NCI-H128 (cell line): Measurements from ENCODE around the gene GSDME.

Source experiments
- DNase-seq: peaks from one replicate; lab custom pipeline; 2025; ENCODE audit not compliant: unreplicated experiment; lab: John Stamatoyannopoulos, UW

Gene GSDME

DNA sequence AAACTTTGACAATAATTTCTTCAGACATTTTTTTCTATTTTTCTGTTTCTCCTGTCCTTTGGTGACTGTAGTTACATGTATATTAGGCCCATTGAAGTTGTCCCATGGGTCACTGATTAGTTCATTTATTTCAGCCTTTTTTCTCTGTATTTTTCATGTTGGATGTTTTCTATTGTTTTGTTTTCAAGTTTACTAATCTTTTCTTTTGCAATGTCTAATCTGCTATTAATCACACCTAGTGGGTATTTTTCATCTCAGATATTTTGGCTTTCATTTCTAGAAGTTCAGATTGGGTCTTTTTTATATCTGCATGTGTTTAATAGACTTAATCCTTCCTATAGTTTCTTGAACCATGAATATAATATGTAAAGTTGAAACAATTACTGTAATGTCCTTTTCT lies 99.3 kb downstream of the GSDME start:
- DNase-seq = no peak

DNA sequence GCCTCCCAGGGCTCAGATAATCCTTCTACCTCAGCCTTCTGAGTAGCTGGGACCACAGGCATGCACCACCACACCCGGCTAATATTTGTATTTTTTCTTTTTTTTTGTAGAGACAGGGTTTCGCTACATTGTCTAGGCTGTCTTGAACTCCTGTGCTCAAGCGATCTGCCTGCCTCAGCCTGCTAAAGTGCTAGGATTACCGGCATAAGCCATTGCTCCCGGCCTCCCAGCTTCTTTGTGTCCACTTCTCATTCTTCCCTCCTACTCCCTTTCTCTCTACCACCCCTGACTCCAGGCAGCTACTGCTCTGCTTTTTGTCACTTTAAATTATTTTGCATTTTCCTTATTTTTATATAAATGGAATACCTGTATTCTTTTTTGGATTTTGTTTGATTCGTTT lies 100.7 kb downstream of the GSDME start:
- no peak for DNase-seq

DNA sequence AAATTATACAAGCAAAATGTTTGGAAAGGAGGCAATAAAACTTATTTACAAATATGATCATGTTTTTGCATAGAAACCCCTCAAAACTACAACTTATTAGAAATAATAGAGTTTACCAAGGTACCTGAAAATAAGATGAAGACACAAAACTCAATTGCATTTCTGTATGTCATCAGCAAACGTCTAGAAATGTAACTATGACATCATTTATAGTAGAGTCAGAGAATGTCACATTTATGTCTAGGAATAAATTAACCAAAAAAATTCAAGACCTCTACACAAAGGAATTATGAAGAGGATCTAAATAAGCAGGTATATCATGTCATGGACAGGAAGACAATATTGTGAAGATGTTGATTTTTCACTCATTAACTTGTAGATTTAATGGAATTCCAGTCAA lies 103.0 kb downstream of the GSDME start:
- DNase-seq = no peak

DNA sequence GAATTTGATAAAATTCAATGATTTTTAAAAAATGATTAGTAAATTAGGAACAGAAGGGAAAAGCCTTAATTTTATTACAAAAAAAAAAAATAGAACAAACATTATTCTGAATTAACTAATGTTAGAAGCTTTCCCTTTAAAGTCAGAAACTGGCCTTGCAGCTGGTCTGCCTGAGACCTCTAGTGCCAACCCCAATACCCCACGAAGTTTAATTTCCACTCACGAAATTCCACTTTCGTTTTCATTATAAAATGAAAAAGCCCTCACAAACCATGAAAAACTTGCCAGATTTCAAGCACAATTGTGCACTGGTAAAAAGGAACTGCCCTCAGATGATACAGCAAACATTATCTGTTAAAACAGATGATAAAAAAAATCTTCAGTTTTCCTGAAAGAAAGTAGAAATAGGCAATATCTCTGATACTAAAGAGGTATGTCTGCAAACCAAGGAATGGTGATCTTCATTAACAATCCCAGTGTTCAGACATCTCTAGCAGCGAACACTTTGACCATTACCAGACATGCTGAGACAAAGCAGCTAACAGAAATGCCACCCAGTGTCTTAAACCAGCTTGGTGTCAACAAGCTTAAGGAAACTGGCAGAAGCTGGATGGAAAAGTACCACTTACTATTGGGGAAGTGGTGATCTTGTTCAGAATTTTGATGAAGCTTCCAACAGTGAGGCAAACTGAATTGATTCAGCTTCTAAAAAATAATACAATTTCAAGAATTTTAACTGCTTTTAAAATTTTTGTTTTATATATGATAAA lies 103.8 kb downstream of the GSDME start:
- no peak for DNase-seq

DNA sequence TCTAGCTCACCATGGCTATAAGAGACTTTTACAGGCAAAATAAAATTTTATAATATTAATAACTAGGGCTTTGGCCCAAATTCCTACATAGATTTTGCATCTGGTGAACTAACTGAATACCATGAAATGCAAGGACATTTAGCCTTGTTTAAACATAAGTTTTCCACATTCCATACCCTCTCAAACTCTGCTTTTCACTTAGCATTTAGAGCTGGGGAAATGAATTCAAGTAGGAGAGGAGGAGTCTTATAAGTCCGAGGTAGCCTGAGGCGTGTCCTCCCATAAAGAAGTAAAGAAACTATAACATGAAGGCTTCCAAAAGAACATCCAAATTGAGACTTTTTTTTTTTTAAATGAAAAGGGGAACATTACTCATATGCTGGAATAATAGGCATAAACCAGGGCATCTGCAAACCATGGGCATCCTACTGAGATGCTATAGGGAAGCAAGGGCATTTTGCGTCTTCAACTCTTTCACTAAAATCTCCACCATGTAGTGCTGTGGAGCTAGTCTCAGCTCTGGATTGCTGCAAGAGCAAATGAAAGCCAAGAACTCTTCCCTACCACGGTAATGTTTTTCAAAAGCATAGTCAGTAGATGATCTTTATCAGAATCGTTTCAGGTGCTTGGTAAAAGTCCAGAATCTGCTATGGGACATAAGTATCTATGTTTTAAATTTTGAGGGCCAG lies 104.9 kb downstream of the GSDME start:
- DNase-seq = no peak
